Posterior vena cava (tissue), 2 donors: ENCODE results near the gene PSMB7. TPM values are rescaled to one million over a fixed set of nuclear protein-coding genes. Genes with fewer than 3 reads are reported as not detected.
A peak's percentile ranks its signal among the peaks of the same experiment; 100 is the strongest.

Source experiments
- DNase-seq: peaks from one replicate; pipeline ENCODE4 v3.0.0-alpha.2; 2020; ENCODE audit warnings: low spot score
- intact Hi-C, 2 donors: fragments of 100-400 bp; cut with DNase I; formaldehyde crosslinking; loops; one replicate each; pipeline versions ENCODE4 v1.14.1 to v1.14.2; 2022 to 2023
- total RNA-seq, 2 donors: library from RNA; stranded (reverse); fragmentation: NEBNext Ultra II Directional; extraction: Animal tissue kit (Norgen Biotek cat#: 25700); gene quantifications; one replicate each; pipeline ENCODE4 v1.2.1, GENCODE V29; 2021
- donor health status: DM: yes; HTN: yes; CAD: no.
- donor health status: DM: yes; HTN: yes; CAD: no.

PSMB7 gene
- total RNA-seq, 2 donors from 2014 or later = 79.1 to 89.1 TPM

GRCh38 chr9:124366476-124367220, 48.6 kb downstream of the PSMB7 start:
- DNase-seq = no peak
- intact Hi-C loops = loop anchor here in 1 of 2 donors (2.0 kb wide), 1 partner anchor 72 kb away; no protein-coding TSS in a partner anchor

- no peak for DNase-seq
- intact Hi-C loops = no loop called here
Observed at GRCh38 chr9:124365036-124365435, 50.2 kb downstream of the PSMB7 start.

GRCh38 chr9:124364141-124364540, 51.1 kb downstream of the PSMB7 start:
- no peak for DNase-seq
- intact Hi-C loops = no loop called here

- DNase-seq = no peak
- intact Hi-C loops = no loop called here
Observed at GRCh38 chr9:124363326-124364096, 51.7 kb downstream of the PSMB7 start.

- intact Hi-C loops = no loop called here
Observed at GRCh38 chr9:124361128-124361527, 54.1 kb downstream of the PSMB7 start.

GRCh38 chr9:124359855-124360678, 55.2 kb downstream of the PSMB7 start:
- intact Hi-C loops = no loop called here
- DNase-seq = no peak

More at GRCh38 chr9:124361128-124361527, 54.1 kb downstream of the PSMB7 start:
- DNase-seq = peak; percentile 40

GRCh38 chr9:124359426-124359825, 55.8 kb downstream of the PSMB7 start:
- intact Hi-C loops = no loop called here
- DNase-seq = peak; percentile 64

GRCh38 chr9:124358631-124359030, 56.6 kb downstream of the PSMB7 start:
- DNase-seq = no peak
- intact Hi-C loops = no loop called here

- peak; percentile 66 for DNase-seq
- intact Hi-C loops = no loop called here
Observed at GRCh38 chr9:124357721-124358361, 57.4 kb downstream of the PSMB7 start.

GRCh38 chr9:124356745-124357390, 58.4 kb downstream of the PSMB7 start:
- intact Hi-C loops = no loop called here
- DNase-seq = peak; percentile 60

- intact Hi-C loops = no loop called here
- no peak for DNase-seq
Observed at GRCh38 chr9:124355941-124356744, 59.1 kb downstream of the PSMB7 start.

GRCh38 chr9:124355039-124355940, 60.0 kb downstream of the PSMB7 start:
- intact Hi-C loops = no loop called here
- DNase-seq = peak; percentile 67

GRCh38 chr9:124354346-124355038, 60.8 kb downstream of the PSMB7 start:
- DNase-seq = peak; percentile 69
- intact Hi-C loops = loop anchor here in 1 of 2 donors (5.0 kb wide), 1 partner anchor 1573 kb away; no protein-coding TSS in a partner anchor

- DNase-seq = peak; percentile 58
- intact Hi-C loops = loop anchor here in 1 of 2 donors (5.0 kb wide), 1 partner anchor 1573 kb away; no protein-coding TSS in a partner anchor
Observed at GRCh38 chr9:124353811-124354274, 61.4 kb downstream of the PSMB7 start.

GRCh38 chr9:124353166-124353768, 62.0 kb downstream of the PSMB7 start:
- DNase-seq = peak; percentile 73
- intact Hi-C loops = loop anchor here in 1 of 2 donors (5.0 kb wide), 1 partner anchor 1574 kb away; no protein-coding TSS in a partner anchor
